ENCODE data around the gene MRPS16.

The MRPS16 gene

DNA sequence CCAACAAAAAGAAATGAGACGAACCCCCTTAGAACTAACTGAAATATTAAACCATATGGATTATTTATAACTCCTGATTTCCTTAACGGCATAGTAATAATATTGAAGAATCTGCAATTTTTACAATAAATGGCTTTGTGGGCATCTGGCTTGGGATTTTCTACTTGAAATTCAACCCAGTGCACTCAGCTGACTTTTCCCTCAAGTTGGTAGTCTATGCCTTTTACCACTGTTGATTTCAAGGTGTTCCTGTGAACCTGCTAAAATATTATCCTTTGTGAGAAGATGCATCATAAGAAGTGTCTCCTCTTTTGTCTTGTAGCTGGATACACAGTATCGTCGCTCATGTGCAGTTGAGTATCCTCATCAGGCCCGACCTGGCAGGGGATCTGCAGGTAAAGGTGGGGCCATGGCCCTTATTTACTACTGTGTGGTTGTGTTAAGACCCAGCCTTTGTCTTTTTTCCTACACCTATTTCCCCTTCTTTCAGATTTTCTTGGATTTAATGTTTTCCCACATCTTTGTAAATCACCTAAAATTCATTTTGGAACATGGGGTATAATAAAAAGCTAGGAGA is 13.4 kb downstream of the MRPS16 start:
- DNase-seq: no peak

DNA sequence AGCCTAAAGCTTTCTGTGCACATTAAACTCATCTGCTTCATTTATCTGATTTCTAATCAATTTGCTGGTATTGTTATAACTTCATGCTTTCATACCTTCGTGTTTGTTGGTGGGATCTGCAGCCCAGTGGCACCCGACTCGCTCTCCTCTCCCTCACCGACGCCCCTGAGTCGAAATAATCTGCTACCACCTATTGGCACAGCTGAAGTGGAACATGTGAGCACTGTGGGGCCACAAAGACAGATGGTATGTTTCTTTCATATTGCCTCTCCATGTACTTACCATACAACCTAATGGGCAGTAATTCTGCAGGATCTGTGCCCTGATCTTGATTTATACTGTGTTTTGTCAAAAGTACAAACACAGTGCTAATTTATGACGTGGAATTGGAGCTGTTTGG is 17.7 kb downstream of the MRPS16 start:
- DNase-seq: no peak

DNA sequence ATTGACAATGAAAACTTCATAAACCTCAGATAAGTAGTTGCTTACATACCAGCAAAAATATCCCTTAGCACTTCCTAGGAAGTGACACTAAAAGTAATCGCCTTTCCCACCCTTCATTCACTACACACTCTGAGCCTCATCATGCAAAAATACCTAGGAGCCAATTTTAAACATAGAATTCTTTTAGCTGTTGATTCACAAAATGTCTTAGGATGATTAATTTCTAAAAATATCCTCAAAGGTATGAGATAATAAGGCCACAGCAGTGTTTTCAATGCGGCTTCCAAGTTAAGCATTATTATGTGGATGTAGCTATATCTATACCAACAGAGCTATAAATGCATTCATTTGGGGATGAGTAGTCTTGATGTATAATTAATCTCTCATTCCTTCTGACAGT is 18.6 kb downstream of the MRPS16 start:
- DNase-seq: no peak

DNA sequence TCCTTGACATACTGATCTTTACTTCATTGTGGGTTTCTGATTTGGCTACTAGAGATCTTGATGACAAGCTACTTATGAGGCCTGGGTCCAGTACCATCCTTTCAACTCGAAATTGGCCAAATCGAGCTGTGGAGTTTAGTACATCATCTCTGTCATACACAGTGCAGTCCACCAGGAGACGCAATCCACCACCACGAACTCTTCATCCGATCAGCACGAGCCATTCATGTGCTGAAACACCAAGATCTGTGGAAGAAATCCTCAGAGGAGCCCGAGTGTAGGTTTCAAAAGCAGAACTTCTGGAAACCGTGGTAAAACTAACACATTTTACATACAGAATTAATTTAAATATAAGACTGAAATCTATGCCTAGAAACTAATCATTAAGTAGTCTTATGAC is 19.6 kb downstream of the MRPS16 start:
- no peak for DNase-seq

DNA sequence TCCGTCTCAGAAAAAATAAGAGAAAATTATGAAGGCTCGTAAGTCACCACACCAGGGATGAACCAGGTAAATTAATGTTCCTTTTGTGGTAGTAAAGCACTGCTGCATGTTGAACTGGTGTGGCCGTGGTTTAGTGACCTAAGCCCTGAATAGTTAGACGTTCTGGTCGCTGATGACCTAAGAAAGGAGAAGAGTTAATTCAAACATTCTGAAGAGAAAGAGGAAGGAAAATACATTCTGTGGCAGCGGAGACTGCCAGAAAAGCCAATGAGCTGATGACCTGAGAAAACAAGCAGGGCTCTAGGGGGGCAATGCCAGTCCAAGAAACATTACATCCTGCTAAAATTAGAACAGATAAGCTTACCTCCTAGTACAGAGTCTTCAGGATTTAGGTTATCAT is 22.9 kb downstream of the MRPS16 start:
- DNase-seq: no peak

DNA sequence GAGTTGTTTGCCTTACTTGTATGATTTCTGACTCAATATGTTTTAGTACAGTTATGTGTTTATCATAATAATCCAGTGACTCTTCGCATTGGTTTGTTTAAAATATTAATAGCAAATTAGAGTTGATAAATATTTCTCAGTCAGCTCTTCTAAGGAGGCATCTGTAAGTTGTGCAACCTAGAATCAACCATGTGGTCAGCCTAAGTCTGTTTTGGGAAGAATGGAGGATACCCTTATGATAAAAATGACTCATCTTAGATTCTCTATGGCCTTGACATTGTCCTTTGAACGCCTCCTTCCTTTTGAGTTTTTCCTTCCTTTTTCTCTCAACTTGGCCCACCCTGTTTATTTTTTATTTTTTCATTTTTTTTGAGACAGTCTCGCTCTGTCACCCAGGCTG is 24.2 kb downstream of the MRPS16 start:
- no peak for DNase-seq

DNA sequence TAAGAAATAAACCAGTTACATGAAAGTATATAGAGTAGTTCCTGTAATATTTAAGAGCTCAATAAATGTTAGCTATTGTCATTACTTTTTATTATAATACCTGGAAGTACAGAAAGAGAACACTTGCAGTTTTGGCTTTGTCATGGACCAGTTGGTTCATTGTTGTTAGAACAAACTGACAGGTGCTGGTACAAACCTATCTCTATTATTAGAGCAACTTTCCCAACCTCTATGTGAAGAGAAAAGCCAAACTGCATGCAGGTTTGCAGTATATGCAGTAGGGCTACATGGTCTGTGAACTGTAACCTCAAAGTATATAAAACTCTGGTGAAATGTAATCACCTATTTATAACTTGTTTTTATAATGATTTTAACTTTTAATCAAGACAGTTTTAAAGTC is 25.8 kb downstream of the MRPS16 start:
- DNase-seq: no peak

DNA sequence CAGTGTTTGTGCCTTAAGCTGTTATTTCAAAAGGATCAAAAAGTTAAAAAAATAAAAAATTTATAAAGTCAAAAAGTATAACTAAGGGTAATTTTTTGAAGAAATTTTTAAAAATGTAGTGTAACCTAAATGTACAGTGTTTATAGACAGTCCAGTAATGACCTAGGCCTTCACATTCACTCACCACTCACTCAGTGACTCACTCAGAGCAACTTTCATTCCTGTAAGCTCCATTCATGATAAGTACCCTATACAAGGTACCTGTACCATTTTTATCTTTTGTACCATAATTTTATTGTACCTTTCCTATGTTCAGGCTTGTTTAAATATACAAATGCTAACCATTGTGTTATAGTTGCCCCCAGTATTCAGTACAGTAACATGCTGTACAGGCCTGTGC is 26.9 kb downstream of the MRPS16 start:
- no peak for DNase-seq

DNA sequence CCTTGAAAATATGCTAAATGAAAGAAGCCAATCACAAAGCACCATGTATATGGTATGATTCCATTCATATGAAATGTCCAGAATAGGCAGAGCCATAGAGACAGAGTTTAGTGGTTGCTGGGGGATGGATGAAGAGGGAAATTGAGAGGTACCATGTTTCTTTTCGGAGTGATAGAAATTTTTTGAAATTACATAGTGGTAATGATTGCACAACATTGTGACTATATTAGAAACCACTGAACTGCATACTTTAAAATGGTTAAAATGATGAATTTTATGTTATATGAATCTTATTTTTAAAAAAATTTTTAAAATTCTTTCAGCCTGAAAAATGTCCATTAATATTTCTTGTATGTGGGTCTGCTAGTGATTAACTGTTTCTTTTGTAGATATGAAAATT is 31.5 kb downstream of the MRPS16 start:
- DNase-seq: no peak

DNA sequence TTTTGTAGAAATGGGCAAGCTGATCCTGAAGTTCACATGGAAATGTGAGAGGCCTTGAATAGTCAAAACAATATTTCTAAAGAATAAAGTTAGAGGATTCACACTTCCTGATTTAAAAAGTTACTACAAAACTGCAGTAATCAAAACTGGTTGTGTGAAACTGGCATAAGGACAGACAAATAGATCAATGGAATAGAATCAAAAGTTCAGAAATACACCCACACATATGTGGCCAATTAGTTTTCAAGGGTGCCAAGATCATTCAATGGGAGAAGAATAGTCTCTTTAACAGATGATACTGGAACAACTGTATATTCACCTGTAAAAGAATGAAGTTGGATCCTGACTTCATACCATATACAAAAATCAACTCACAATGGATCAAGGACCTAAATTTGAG is 33.1 kb downstream of the MRPS16 start:
- no peak for DNase-seq

DNA sequence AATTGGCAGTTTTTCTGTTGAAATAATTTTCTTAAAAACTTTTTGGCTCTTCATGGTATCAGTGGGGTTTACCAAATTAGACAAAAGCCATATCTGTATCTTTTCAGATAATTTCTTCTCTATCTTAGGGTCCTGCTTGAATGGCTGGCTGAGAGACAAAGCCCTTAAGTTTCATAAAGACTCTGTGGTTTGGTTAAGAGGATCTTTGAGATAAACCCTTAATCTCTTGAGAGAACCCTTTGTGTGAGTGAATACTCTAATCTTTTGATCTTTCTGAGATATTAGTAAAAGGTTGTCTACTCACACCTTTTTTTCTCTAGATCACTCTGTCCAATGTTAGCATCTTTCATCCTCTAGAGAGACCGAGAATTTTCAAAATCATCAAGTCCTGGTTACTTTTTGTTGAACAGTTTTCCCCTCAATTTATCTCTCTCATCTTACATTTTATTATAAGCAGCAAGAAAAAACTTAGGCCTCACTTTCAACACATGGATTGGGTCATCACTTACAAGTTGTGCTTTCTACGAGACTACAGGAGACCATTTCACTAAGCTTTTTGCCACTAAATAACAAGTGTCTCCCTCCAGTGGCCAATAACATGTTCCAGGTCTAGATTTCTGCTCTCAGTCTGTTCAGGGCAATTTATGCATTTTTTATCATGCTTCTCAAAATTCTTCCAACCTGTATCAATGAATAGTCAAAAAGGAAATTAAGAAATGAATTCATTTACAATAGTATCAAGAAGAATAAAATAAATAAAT is 33.8 kb downstream of the MRPS16 start:
- no peak for DNase-seq

DNA sequence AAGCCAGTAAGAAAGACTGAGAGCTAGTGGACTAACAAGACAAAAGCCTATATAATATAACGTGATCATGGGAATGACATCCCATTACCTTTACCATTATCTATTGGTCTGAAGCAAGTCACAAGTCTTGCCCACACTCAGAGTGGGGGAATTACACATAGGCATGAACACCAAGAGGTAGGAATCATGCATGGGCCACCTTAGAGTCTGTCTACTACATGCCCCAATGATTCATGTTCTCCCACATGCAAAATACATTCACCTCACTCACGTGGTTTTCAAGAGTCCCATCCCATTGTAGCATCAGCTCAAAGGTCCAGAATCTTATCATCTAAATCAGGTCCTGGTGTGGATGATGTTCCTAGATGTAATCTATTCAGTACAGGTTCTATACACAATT is 34.8 kb downstream of the MRPS16 start:
- no peak for DNase-seq

DNA sequence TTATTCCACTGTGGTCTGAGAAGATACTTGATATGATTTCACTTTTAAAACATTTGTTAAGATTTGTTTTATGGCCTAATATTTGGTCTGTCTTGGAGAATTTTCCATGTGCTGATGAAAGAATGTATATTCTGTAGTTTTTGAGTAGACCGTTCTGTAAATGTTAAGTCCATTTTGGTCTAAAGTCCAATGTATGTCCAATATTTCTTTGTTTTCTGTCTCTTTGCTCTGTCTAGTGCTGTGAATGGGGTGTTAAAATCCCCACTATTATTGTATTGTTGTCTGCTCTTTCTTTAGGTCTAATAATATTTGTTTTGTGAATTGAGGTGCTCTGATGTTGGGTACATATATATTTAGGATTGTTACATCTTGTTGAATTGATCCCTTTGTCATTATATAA is 36.7 kb downstream of the MRPS16 start:
- no peak for DNase-seq

DNA sequence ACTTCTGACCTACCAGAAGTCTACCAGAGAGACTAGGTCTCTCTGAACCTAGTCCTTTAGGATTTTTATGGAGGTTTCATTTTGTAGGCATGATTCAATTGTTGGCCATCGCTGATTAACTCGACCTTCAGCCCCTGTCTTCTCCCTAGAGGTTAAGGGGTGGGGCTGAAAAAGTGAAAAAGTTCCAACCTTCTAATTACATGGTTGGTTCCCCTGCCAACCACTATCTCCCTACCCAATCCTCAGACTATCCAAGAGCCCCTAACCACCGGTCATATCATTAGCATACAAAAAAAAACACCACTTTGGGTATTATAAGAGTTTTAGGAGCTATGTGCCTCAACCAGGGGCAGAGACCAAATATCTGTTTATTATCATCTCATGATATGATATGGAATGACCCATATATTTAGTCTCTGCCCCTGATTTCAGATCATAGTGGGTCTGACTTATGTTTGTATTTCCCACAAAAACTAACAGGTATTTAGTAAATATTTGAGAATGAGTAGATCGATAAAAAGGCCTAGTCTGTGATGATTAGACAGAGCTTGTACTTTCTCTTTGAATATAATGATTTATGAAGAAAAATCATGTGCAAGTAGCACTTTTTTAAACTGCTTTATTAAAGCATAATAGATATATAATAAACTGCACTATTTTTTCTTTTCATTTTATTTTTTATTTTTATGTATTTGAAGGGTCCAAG is 41.2 kb downstream of the MRPS16 start:
- no peak for DNase-seq

DNA sequence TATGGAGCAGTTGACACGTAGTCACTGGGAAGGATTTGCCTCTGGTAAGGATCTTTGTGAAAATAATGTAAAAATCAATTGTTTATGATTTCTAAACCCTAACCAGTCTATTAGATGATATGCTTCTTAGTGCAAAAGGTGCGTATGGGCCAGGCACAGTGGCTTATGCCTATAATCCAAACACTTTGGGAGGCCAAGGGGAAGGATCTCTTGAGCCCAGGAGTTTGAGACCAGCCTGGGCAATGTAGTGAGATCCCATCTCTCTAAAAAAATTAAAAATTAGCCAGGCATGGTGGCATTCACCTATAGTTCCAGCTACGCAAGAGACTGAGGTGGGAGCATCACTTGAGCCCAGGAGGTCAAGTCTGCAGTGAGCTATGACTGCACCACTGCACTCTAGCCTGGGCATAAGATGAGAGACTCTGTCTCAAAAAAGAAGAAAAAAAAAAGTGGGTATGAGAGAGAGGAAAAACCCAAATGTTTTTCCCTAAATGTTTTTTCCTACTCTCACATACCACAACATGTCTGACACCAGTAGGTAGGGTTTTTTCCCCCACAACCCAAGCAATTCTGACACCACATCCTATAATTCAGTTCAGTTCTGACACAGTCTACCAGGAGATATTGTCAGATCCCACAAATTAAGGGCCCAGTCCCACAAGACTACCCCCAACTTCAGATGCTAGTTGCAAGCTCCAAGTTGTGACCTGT is 41.9 kb downstream of the MRPS16 start:
- DNase-seq: no peak

DNA sequence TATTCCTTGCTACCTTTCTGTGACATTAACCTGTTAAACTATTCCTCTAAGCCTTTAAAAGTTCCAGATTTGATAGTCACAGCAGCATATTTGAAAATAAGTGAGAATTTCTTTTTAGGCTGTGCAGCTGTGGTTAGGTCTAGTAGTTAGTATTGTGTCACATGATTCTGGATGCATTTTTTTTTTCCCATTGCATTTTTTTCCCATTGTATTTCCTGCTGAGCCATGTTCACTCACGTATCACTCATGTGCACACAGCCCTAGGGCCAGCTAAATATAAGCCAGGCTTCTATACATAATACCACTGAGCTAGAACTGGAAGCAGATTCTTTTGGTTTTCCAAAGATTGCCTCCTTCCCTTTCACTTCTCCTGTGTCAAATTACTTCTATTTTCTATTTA is 42.7 kb downstream of the MRPS16 start:
- no peak for DNase-seq

DNA sequence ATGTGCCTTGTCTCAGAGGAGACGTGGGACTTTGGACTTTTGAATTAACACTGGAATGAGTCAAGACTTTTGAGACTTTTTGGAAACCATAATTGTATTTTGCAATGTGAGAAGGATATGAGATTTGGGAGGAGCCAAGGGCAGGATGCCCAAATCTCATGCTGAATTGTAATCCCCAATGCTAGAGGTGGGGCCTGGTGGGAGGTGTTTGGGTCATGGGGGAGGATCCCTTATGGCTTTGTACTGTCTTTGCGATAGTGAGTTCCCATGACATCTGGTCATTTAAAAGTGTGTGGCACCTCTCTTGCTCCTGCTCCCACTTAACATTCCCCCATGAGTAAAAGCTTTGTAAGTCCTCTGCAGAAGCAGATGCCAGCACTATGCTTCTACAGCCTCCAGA is 44.6 kb downstream of the MRPS16 start:
- no peak for DNase-seq

DNA sequence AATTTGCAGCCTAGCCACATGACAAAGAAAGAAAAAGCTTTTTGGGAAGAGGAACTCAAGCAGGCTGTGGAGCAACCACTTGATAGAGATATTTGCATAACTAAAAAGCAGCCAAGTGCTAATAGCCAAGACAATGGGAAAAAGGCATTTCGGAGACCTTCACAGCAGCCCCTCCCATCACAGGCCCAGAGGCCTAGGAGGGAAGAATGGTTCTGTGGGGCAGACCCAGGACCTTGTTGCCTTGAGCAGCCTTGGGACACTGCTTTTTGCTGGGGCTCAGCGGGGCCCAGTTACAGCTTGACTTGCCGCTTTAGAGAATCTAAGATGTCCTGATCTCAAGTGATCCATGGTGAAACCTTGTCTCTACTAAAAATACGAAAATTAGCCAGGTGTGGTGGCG is 46.1 kb downstream of the MRPS16 start:
- DNase-seq: no peak

DNA sequence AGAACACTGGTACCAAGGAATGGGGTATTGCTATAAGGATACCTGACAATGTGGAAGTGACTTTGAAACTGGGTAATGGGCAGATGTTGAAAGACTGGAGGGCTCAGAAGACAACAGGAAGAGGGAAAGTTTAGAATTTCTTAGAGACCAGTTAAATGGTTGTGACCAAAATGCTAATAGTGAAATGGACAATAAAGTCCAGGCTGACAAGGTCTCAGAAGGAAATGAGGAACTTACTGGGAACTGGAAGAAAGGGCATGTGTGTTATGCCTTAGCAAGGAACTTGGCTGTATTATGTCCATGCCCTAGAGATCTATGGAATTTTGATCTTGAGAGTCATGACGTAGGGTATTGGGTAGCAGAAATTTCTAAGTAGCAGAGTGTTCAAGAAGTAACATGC is 46.6 kb downstream of the MRPS16 start:
- no peak for DNase-seq

DNA sequence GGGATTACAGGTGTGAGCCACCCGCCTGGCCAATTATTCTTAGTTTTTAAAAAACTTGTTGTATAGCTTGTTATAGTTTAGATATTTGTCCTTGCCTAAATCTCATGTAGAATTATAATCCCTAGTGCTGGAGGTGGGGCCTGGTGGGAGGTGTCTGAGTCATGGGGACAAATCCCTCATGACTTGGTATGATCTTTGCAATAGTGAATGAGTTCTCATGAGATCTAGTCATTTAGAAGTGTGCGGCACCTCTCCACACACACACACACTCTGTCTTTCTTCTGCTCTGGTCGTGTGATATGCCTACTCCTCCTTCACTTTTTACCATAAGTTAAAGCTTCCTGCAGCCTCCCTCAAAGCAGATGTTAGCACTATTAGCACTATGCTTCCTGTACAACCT is 47.4 kb downstream of the MRPS16 start:
- no peak for DNase-seq
